ENCODE measurements around the gene MACROD1. TPM values are rescaled to one million over a fixed set of nuclear protein-coding genes. Genes with fewer than 3 reads are reported as not detected.
"Not testable (repeated sequence)": the region's sequence is repeated elsewhere in the genome, so short reads cannot be mapped to it uniquely, and the experiment has no call there.

MACROD1 gene
- total and polyA plus RNA-seq, 7 donors, result 14.2 to 33.9 (median 23.3) TPM

DNA sequence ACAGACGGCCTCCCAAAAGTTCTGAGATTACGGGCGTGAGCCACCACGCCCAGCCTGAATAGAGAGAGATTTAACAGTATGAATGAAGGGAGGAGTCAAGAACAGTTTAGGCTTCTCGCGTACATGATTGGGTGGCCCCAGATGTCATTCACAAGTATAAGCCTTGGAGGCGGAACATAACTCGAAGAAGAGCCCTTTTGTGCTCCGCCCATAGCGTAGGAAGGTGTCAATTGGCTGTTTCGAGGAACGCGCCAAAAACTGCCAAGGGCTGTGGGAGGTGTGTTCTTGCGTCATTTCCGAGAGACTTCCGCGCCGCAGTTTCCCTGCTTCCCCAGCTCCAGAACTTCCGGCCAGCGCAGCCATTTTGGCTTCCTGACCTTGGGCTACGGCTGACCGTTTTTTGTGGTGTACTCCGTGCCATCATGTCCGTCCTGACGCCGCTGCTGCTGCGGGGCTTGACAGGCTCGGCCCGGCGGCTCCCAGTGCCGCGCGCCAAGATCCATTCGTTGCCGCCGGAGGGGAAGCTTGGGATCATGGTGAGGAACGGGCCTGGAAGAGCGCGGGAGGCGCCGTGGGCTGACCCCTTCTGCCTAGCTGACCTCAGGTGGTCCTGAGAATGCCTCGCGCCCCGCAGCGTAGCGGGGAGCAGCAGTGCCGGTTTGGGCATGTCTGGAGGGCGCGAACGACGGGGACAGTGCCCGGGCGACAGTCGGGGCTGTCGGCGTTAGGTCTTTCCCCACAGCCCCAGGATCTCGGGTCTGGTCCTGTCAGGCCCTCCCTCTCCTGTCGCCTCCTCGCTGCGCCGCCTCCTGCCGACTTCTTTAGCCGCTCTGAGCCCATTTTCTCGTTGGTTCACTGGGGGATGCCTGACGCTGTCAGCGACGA, 191.4 kb downstream of the MACROD1 start, which contains the start of gene COX8A:
Gene COX8A (plus strand): TSS at position 362 of the 885 bp plus-strand sequence. CDS start 61 bp downstream, at position 423.
- peak within 1 kb of the TSS; percentile 73 to 82 (median 78) for H3K4me3 ChIP-seq
- intact Hi-C loops (cut with DNase I), result no loop called here
- H3K27ac ChIP-seq, result peak within 1 kb of the TSS; percentile 93 to 98 (median 96)
- TF ChIP-seq EP300 (IDR thresholded peaks at IDR 0.05) (peak in 1 of 4 donors; percentile 2), POLR2AphosphoS5 (IDR thresholded peaks at IDR 0.05) (peak; percentile 87 to 94 (median 91)), POLR2A (IDR thresholded peaks at IDR 0.05) (peak; percentile 49 to 71)
- TF ChIP-seq, protein P1, sequence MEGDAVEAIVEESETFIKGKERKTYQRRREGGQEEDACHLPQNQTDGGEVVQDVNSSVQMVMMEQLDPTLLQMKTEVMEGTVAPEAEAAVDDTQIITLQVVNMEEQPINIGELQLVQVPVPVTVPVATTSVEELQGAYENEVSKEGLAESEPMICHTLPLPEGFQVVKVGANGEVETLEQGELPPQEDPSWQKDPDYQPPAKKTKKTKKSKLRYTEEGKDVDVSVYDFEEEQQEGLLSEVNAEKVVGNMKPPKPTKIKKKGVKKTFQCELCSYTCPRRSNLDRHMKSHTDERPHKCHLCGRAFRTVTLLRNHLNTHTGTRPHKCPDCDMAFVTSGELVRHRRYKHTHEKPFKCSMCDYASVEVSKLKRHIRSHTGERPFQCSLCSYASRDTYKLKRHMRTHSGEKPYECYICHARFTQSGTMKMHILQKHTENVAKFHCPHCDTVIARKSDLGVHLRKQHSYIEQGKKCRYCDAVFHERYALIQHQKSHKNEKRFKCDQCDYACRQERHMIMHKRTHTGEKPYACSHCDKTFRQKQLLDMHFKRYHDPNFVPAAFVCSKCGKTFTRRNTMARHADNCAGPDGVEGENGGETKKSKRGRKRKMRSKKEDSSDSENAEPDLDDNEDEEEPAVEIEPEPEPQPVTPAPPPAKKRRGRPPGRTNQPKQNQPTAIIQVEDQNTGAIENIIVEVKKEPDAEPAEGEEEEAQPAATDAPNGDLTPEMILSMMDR (IDR thresholded peaks at IDR 0.05), result peak in 1 of 4 experiments; percentile 21
- peaks cover 0 to 9% (median 0%) of the 10 kb centered on the region in 4 donors for H3K36me3 ChIP-seq
- H3K4me1 ChIP-seq, result peaks cover 0 to 27% (median 24%) of the 10 kb centered on the region in 4 donors
- peaks cover 0 to 5% (median 0%) of the 10 kb centered on the region in 3 donors for H3K27me3 ChIP-seq
- H3K9me3 ChIP-seq, result no peaks in the 10 kb centered on the region
- peak; percentile 100 for DNase-seq
- WGBS, 2 donors, result 0% methylated on average over 67 of the region's 67 CpGs

DNA sequence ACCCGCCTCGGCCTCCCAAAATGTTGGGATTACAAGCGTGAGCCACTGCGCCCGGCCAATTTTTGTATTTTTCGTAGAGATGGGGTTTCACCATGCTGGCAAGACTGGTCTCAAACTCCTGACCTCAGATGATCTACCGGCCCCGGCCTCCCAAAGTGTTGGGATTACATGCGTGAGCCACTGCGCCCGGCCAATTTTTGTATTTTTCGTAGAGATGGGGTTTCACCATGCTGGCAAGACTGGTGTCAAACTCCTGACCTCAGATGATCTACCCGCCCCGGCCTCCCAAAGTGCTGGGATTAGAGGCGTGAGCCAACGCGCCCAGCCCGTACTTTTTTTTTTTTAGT, 192.0 kb downstream of the MACROD1 start:
- H3K27ac ChIP-seq; H3K36me3 ChIP-seq; H3K4me3 ChIP-seq; H3K27me3 ChIP-seq; intact Hi-C loops (cut with DNase I); H3K9me3 ChIP-seq; DNase-seq: not testable (repeated sequence)
- H3K4me1 ChIP-seq, result peaks cover 0 to 27% (median 24%) of the 10 kb centered on the region in 4 donors
- WGBS, 2 donors, result 59 to 68% methylated on average over 18 of the region's 18 CpGs

DNA sequence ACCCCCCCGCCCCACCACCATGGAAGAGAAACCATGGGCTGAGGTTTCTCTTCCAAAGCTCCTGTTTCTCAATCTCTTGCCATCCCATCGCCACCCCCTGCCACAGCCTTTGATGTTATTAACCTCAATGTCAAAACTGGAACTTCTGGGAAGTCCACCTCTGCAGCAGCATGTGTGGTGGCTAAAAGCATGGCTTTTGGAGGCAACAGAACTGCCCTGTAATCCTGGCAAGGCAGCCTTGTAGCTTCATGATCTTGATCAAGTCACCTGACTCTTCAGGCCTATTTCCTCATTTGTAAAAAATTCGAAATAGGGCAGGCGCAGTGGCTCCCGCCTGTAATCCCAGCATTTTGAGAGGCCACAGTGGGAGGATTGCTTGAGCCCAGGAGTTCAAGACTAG, 195.0 kb downstream of the MACROD1 start:
- no peak overlapping the region for H3K4me3 ChIP-seq
- no peak overlapping the region for H3K27ac ChIP-seq
- DNase-seq, result no peak
- H3K9me3 ChIP-seq, result no peaks in the 10 kb centered on the region
- H3K4me1 ChIP-seq, result peaks cover 0 to 13% (median 9%) of the 10 kb centered on the region in 4 donors
- WGBS, 2 donors, result 79 to 86% methylated on average over 5 of the region's 5 CpGs
- no peaks in the 10 kb centered on the region for H3K36me3 ChIP-seq
- intact Hi-C loops (cut with DNase I), result loop anchor here (2.0 kb wide), 1 partner anchor 18 kb away; no protein-coding TSS in a partner anchor
- peaks cover 0 to 5% (median 0%) of the 10 kb centered on the region in 3 donors for H3K27me3 ChIP-seq
- TF ChIP-seq, protein P1 (IDR thresholded peaks at IDR 0.05), result no peak
- TF ChIP-seq POLR2A (IDR thresholded peaks at IDR 0.05), result no peak
- TF ChIP-seq POLR2AphosphoS5 (IDR thresholded peaks at IDR 0.05), result no peak
- TF ChIP-seq EP300 (IDR thresholded peaks at IDR 0.05), result no peak

DNA sequence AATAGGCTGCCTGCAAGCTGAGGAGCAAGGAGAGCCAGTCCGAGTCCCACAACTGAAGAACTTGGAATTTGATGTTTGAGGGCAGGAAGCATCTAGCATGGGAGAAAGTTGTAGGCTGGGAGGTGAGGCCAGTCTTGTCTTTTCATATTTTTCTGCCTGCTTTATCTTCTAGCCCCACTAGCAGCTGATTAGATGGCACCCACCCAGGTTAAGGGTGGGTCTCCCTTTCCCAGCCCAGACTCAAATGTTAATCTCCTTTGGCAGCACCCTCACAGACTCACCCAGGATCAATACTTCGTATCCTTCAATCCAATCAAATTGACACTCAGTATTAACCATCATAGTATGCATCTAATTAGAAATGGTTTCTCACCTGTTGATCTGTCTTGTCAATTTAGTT, 196.5 kb downstream of the MACROD1 start:
- WGBS, 2 donors, result 89 to 90% methylated on average over 2 of the region's 2 CpGs
- intact Hi-C loops (cut with DNase I), result no loop called here
- no peaks in the 10 kb centered on the region for H3K36me3 ChIP-seq

DNA sequence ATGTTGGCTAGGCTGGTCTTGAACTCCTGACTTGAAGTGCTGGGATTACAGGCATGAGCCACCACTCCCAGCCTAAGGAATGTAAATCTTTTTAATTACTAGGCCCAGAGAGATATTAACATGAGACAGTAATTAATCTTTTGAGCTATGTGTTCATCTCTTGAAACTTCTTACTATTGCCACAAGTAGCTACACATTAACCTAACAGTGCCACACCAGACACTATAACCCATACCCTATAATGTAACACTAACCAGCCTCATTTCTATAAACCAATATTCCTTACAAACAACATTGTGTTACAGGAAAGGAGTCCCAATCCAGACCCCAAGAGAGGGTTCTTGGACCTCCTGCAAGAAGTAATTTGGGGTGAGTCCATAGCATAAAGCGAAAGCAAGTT, 199.5 kb downstream of the MACROD1 start:
- intact Hi-C loops (cut with DNase I), result no loop called here
- H3K4me3 ChIP-seq, result no peak overlapping the region
- H3K9me3 ChIP-seq, result no peaks in the 10 kb centered on the region
- H3K27me3 ChIP-seq, result peaks cover 0 to 9% (median 0%) of the 10 kb centered on the region in 3 donors
- no peak for TF ChIP-seq EP300 (IDR thresholded peaks at IDR 0.05)
- H3K36me3 ChIP-seq, result no peaks in the 10 kb centered on the region
- H3K4me1 ChIP-seq, result peaks cover 0 to 3% (median 0%) of the 10 kb centered on the region in 4 donors
- no peak overlapping the region for H3K27ac ChIP-seq
- DNase-seq, result no peak
- WGBS, 2 donors, result 97 to 100% methylated on average over 1 of the region's 1 CpG

More for the DNA sequence above, 196.5 kb downstream of the MACROD1 start:
- H3K4me3 ChIP-seq, result no peak overlapping the region
- H3K27ac ChIP-seq, result no peak overlapping the region
- peaks cover 0 to 3% (median 0%) of the 10 kb centered on the region in 4 donors for H3K4me1 ChIP-seq
- no peak for DNase-seq
- no peaks in the 10 kb centered on the region for H3K9me3 ChIP-seq
- H3K27me3 ChIP-seq, result peaks cover 0 to 5% (median 0%) of the 10 kb centered on the region in 3 donors
- TF ChIP-seq POLR2AphosphoS5 (IDR thresholded peaks at IDR 0.05), result no peak
- TF ChIP-seq, protein P1 (IDR thresholded peaks at IDR 0.05), result no peak
- no peak for TF ChIP-seq EP300 (IDR thresholded peaks at IDR 0.05)

DNA sequence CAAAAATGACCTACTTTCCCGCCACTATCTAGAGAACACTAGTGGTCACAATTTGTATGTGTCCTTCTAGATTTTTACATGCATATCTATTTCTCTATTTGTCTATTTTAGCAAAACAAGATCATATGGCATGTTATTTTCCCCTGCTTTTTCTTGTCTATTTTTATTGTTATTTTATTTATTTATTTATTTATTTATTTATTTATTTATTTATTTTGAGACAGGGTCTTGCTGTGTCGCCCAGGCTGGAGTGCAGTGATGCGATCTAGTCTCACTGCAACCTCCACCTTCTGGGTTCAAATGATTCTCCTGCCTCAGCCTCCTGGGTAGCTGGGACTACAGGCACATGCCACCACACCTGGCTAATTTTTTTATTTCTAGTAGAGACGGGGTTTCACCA, 202.0 kb downstream of the MACROD1 start:
- H3K4me1 ChIP-seq; H3K9me3 ChIP-seq; DNase-seq; intact Hi-C loops (cut with DNase I); H3K36me3 ChIP-seq; H3K27ac ChIP-seq; H3K27me3 ChIP-seq; H3K4me3 ChIP-seq: not testable (repeated sequence)
- 94 to 95% methylated on average over 4 of the region's 4 CpGs for WGBS, 2 donors
